GM18511 (cell line): ENCODE results near the gene PPIG.
"Not testable (repeated sequence)": the region's sequence is repeated elsewhere in the genome, so short reads cannot be mapped to it uniquely, and the experiment has no call there.

ENCODE experiments used
- ATAC-seq: cut with Tn5 transposase; IDR thresholded peaks from one replicate; pipeline ENCODE4 v1.9.1; 2021; ENCODE audit warnings: mild to moderate bottlenecking, moderate library complexity; ENCODE audit not compliant: unreplicated experiment

The PPIG gene

DNA sequence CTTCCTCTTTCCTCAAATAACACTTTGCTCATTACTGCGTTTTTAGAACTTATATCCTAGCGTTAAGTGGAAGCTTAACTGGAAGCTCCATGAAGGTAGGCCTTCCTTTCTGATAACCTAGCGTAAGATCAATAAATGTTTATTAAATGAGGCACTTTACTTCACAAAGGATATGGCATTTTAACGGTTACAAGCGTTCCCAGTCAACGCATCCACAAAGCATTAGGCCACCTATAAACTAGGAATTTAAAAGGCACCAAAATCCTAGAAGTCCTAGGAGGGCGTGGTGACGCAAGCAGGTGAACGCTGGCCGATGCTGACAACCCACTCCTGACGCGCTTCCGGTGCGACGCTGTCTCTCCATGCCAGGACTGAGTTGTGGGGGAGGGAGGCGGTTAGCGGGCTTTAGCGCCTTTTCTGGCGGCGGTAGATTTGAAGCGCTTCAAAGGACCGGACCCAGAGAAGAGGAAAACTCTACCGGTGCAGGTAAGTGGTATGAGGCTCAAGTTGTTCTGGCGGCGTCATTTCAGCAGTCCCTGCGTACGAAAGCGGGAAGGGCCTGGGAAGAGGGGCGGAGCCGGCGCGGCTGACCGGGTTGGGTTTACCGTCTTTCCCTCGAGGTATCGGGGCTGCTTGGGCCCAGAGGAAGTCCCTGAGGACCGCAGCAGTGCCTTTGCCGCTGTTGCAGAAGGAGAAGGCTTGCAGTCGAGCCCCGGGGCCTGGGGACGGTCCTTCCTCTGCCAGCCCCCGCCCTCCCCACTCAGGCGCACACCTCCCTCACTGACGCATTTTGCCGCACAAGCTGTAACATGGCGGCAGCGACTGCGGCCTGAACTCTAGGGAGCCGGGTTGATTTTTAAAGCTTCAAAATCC, at the start of gene PPIG:
PPIG (plus strand) TSS at position 347 of the 873 bp plus-strand sequence. CDS start 19,691 bp downstream, outside the sequence.
- ATAC-seq: peak; percentile 94

- ATAC-seq: not testable (repeated sequence)
Observed at GRCh38 chr2:169539460-169539859, 44.7 kb upstream of the PPIG start.

DNA sequence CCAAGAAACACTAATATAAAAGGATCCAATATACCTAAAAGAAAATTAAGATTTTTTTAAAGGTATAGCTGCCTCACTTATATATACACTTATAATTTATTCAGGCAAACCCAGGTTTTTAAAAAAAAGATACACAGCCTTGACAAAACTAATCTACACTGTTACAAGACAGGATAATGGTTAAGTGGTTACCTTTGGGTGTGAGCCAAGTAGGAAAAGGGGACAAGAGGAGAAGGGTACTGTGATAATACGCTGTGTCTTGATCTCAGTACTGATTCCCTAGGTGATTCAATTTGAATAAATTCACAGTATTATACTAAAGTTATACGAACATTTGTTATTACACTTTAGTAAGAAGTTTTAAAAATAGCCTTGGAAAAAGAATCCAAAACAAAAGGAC, 44.0 kb upstream of the PPIG start:
- no peak for ATAC-seq

- no peak for ATAC-seq
Observed at GRCh38 chr2:169542433-169542832, 41.7 kb upstream of the PPIG start.

DNA sequence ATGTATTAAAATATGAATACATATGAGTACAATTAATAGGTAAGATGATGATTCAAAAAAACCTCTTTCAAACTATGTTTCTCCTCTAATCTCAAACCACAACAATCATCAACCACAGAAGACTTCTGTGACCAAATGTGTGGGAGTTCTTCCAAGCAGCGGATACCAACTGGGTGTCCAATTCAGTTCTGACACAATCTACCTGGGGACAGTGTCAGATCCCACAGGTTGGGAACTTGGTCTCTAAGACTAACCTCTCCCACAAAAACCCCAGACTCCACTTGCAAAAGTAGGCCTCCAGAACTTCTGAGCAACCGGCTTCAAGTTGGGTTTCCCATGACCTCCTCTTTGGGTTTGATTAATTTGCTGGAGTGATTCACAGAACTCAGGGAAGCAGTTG, 37.4 kb upstream of the PPIG start:
- no peak for ATAC-seq

DNA sequence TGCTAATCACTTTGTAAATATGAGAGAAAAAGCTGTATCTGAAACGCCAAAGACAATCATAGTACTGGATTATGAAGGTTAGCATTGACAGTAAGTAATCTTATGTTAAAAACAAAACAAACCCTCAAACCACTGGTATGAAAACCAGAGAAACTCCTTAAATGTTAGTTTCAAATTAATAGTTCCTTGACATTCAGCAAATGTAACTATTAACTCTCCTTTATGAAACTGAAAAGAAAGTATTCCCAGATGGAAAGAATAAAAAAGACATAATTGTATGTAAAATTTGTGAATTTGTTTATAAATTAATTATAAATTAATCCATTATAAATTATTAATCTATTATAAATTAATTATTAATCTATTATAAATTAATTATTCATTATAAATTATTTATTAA, 22.8 kb upstream of the PPIG start:
- ATAC-seq: no peak

GRCh38 chr2:169562084-169562483, 22.1 kb upstream of the PPIG start:
- ATAC-seq: not testable (repeated sequence)

GRCh38 chr2:169562519-169562918, 21.6 kb upstream of the PPIG start:
- ATAC-seq: no peak

DNA sequence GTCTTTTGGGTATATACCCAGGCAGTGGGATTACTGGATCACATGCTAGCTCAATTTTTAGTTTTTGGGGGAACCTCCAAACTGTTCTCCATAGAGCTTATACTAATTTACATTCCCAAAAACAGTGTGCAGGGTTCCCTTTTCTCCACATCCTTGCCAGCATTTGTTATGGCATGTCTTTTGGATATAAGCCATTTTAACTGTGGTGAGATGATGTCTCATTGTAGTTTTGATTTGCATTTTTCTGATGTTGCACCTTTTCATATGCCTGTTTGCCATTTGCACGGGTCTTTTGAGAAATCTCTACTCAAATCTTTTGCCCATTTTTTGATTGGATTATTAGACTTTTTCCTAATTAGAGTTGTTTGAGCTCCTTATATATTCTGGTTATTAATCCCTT, 18.5 kb upstream of the PPIG start:
- no peak for ATAC-seq

DNA sequence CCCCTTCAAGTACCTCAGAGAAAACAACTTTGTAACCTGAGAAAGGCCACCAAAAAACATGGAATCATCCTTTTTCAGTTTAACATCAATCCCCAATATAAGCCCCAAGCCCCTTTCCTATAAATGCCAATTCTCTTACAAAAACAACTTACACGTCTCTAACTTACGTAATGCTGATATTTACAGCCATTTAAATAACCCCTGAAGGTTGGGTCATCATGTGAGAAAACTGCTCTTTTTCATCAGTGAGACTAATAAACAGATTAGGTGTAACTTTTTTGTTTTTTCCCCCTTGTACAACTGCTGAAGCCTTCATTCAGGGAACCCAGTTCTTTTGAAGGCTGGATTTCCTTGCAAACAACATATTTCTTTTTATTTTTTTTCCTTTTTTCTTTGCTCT, 14.2 kb upstream of the PPIG start:
- no peak for ATAC-seq

GRCh38 chr2:169570752-169571151, 13.4 kb upstream of the PPIG start:
- not testable (repeated sequence) for ATAC-seq

- ATAC-seq: no peak
Observed at GRCh38 chr2:169571571-169571970, 12.6 kb upstream of the PPIG start.

DNA sequence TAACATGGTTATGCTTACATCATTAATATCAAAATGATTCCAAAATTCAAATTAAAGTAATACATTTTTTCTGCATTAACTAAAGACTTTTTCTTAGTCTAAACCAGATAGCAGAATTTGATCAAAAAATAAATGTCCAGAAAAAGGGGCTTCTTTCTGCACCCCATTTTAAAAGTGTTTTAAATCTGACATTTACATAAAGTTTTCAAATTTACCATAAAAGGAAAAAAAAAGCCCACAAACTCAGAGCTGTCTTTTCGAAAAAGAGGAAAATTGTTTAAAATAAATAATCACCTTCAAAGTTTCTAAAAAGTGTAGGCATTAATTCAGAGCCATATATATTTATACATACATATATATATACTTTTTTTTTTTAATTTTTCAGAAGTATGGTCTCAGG, 12.0 kb upstream of the PPIG start:
- no peak for ATAC-seq

DNA sequence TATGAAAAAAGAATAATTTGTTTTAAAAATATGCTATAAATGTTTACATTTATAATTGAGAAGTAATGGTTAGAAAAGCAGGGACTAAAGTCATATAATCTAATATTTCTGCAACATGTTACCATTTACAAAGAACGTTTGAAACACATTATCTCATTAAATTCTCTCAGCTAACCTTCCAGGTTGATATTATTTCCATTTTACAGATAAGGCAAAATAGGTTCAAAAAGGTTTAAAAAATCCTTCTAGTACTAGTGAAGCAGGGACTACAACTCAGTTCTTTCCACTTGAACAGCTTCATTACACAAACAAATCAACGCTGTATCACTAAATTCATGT, 11.4 kb upstream of the PPIG start:
- no peak for ATAC-seq

GRCh38 chr2:169573160-169573973, 10.8 kb upstream of the PPIG start, which contains the start of gene FASTKD1:
Gene FASTKD1, minus strand, starts transcription at chr2:169573865. Its CDS starts 1,836 bp downstream, at chr2:169572029.
- ATAC-seq: peak; percentile 98

DNA sequence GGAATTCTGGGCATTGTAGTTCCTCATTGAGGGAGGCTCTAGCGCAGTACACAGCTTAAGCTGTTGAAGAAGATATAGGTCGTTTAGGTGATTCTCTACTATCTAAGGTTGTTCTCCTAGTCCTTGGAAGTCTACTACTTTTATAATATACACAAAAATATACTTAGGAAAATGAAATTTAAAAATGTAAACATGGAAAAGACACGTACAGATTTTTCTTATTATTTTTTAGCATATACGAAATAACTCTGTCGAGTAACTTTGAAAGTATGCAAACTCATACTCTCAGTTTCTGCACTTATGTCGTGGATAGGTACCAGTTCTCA, 10.2 kb upstream of the PPIG start:
- no peak for ATAC-seq

GRCh38 chr2:169574539-169574938, 9.6 kb upstream of the PPIG start:
- not testable (repeated sequence) for ATAC-seq

GRCh38 chr2:169575264-169575663, 8.9 kb upstream of the PPIG start:
- not testable (repeated sequence) for ATAC-seq

DNA sequence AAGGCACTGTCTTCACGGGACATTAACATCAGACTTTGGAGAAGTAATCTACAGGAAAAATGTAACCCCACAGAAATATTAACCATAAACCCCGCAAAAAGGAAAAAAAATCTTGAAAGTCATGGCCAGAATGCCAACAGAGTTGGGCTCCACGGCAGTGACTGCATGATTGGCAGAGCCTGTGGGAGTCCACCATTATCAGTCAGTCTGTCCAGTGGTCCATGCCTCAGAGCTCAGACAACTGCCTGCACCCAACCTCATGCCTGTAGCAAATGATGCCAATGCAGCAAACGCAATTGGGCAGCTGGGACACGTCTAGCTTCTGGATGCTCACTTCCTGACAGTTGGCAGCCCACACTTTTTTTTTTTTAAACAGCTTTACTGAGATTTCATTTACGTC, 5.1 kb upstream of the PPIG start:
- no peak for ATAC-seq

GRCh38 chr2:169582552-169583266, 1.4 kb upstream of the PPIG start:
- ATAC-seq: not testable (repeated sequence)

DNA sequence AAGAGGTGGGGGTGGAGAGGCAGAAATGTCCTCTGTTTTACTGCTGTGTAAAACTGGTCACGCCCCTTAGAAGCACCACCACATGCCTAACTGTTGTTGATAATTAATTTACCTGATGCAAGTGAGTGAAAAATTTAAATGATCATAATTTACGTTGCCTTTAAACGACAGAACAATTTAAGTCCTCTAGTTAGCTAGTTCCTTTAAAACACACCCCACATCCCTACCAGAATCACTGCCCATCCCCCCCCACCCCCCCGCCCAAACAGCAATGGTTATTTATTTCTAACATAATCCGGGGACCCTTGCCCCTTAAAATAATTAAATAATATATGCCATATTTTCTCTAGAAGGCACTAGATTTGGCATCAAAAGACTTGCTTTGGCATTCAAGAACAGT, 633 bp upstream of the PPIG start:
- ATAC-seq: no peak
